GM12878 (cell line): ENCODE data around the gene DDR2. TPM values are rescaled to one million over a fixed set of nuclear protein-coding genes. Genes with fewer than 3 reads are reported as not detected.

ENCODE experiments used
- ATAC-seq: fragments of 200-7000 bp; cut with Tn5 transposase; 3 replicates; pipeline ENCODE4 v1.9.1; 2020; ENCODE audit warnings: mild to moderate bottlenecking, moderate library complexity
- BruUV-seq: library from RNA; stranded (reverse); fragments of 400-500 nt; replicated peaks from 2 replicates; lab custom pipeline; 2021; lab: Mats Ljungman, UMichigan
- CTCF ChIA-PET: fragments of 300-600 bp; sonication (Branson Sonifier 250); formaldehyde crosslinking; extraction: SDS; loops from one replicate; lab custom pipeline; 2021; ENCODE audit warnings: inconsistent platforms; lab: Yijun Ruan, JAX
- POLR2A ChIA-PET: fragments of 350-600 bp; formaldehyde crosslinking; extraction: SDS; loops from one replicate; lab custom pipeline; 2021; ENCODE audit warnings: inconsistent platforms; lab: Charles Lee
- RAD21 ChIA-PET: fragments of 300-600 bp; sonication (Branson Sonifier 250); formaldehyde crosslinking; loops from one replicate; lab custom pipeline; 2023; ENCODE audit warnings: antibody characterized with exemption; ENCODE audit not compliant: unreplicated experiment; lab: Charles Lee
- SMC1A ChIA-PET: fragments of 300-600 bp; sonication (Branson Sonifier 250); formaldehyde crosslinking; loops from one replicate; lab custom pipeline; 2023; ENCODE audit not compliant: unreplicated experiment, uncharacterized antibody; lab: Charles Lee
- DNase-seq: peaks from one replicate; pipeline ENCODE4 v3.0.0-alpha.2; 2011; ENCODE audit warnings: low read depth, low spot score
- FAIRE-seq: peaks from 3 replicates; lab custom pipeline; 2011; peaks lifted over from hg19 to GRCh38; lab: Jason Lieb, UNC
- H2AFZ ChIP-seq: 2 replicates; pipeline ENCODE4 v1.6.0; 2011; ENCODE audit warnings: low read depth, low read length, control low read depth; ENCODE audit not compliant: control insufficient read depth
- H3K27ac ChIP-seq: 2 replicates; pipeline ENCODE4 v1.5.1; 2011; ENCODE audit warnings: control low read depth; ENCODE audit not compliant: control insufficient read depth, insufficient read depth
- H3K27me3 ChIP-seq, 2 experiments: replicated peaks in 1 of 2; 2 replicates each; pipeline versions ENCODE4 v1.6.0 to v1.6.1; 2011; ENCODE audit warnings: low read length in 1 of 2; ENCODE audit not compliant: control insufficient read depth in 2 of 2, insufficient read depth in 2 of 2
- H3K36me3 ChIP-seq, 2 experiments: 2 replicates each; pipeline ENCODE4 v1.5.1; 2011; ENCODE audit warnings: low read length in 1 of 2; ENCODE audit not compliant: control insufficient read depth in 2 of 2, insufficient read depth in 2 of 2
- H3K4me1 ChIP-seq: 2 replicates; pipeline ENCODE4 v1.6.1; 2011; ENCODE audit warnings: mild to moderate bottlenecking, low read length, moderate library complexity, mixed read lengths; ENCODE audit not compliant: control insufficient read depth, insufficient read depth
- H3K4me2 ChIP-seq: 2 replicates; pipeline ENCODE4 v1.6.0; 2011; ENCODE audit warnings: control low read depth; ENCODE audit not compliant: control insufficient read depth, insufficient read depth
- H3K4me3 ChIP-seq: fragments of 200-600 bp; sonication (generic); 2 replicates; pipeline ENCODE4 v1.5.1; 2016
- H3K79me2 ChIP-seq: 2 replicates; pipeline ENCODE4 v1.6.0; 2011; ENCODE audit warnings: low read length; ENCODE audit not compliant: control insufficient read depth, insufficient read depth
- H3K9ac ChIP-seq: 2 replicates; pipeline ENCODE4 v1.8.0; 2011; ENCODE audit warnings: low read length, control low read depth, mixed read lengths; ENCODE audit not compliant: control insufficient read depth, insufficient read depth
- H3K9me3 ChIP-seq: replicated peaks from 3 replicates; pipeline ENCODE4 v1.5.1; 2011; ENCODE audit warnings: mild to moderate bottlenecking, low read length; ENCODE audit not compliant: control insufficient read depth, insufficient read depth
- H4K20me1 ChIP-seq: 2 replicates; pipeline ENCODE4 v1.6.0; 2011; ENCODE audit not compliant: control insufficient read depth, insufficient read depth
- CBFB ChIP-seq: IDR thresholded peaks from 2 replicates; pipeline ENCODE4 v1.6.1; 2016; ENCODE audit warnings: antibody characterized with exemption, low read depth
- CHD2 ChIP-seq: IDR thresholded peaks from 2 replicates; pipeline ENCODE4 v1.6.1; 2011; ENCODE audit warnings: low read depth, low read length, improper control_type of control experiment, borderline replicate concordance
- E4F1 ChIP-seq: fragments of 450-650 bp; IDR thresholded peaks from 2 replicates; pipeline ENCODE4 v1.6.1; 2018; ENCODE audit warnings: borderline replicate concordance, mild to moderate bottlenecking; ENCODE audit not compliant: partially characterized antibody
- HDGF ChIP-seq: fragments of 450-650 bp; IDR thresholded peaks from 2 replicates; pipeline ENCODE4 v1.6.1; 2016; ENCODE audit warnings: antibody characterized with exemption
- IRF5 ChIP-seq: fragments of 450-650 bp; IDR thresholded peaks from 2 replicates; pipeline ENCODE4 v1.6.1; 2017; ENCODE audit warnings: borderline replicate concordance
- MEF2B ChIP-seq: fragments of 450-650 bp; IDR thresholded peaks from 2 replicates; pipeline ENCODE4 v1.6.1; 2018; ENCODE audit warnings: mild to moderate bottlenecking, moderate library complexity; ENCODE audit not compliant: partially characterized antibody, poor library complexity, severe bottlenecking
- NFYA ChIP-seq: IDR thresholded peaks from 2 replicates; pipeline ENCODE4 v1.6.1; 2011; ENCODE audit warnings: low read depth, mild to moderate bottlenecking, low read length, improper control_type of control experiment, borderline replicate concordance
- PAX8 ChIP-seq: fragments of 450-650 bp; IDR thresholded peaks from 2 replicates; pipeline ENCODE4 v1.6.1; 2017; ENCODE audit warnings: mild to moderate bottlenecking, moderate library complexity
- RELB ChIP-seq: fragments of 450-650 bp; IDR thresholded peaks from 2 replicates; pipeline ENCODE4 v1.6.1; 2017; ENCODE audit warnings: low read depth, mild to moderate bottlenecking, moderate library complexity
- TARDBP ChIP-seq: IDR thresholded peaks from 2 replicates; pipeline ENCODE4 v1.6.1; 2016; ENCODE audit warnings: borderline replicate concordance
- ZBTB11 ChIP-seq: fragments of 450-650 bp; formaldehyde crosslinking; IDR thresholded peaks from 2 replicates; pipeline ENCODE4 v1.5.0; 2022; ENCODE audit warnings: mild to moderate bottlenecking, missing genetic modification characterization
- ZBTB33 ChIP-seq: fragments of 450-650 bp; IDR thresholded peaks from 2 replicates; pipeline ENCODE4 v1.6.1; 2017; ENCODE audit warnings: mild to moderate bottlenecking
- ZNF217 ChIP-seq: fragments of 450-650 bp; IDR thresholded peaks from 2 replicates; pipeline ENCODE4 v1.6.1; 2017; ENCODE audit warnings: antibody characterized with exemption, mild to moderate bottlenecking
- WGBS: methylation state at CpG from one replicate; pipeline ENCODE4 v1.1.6; 2016; ENCODE audit warnings: low lambda C conversion rate; ENCODE audit not compliant: insufficient replicate concordance, insufficient coverage; ENCODE audit errors: missing lambda C conversion rate; 5-methylcytosine and 5-hydroxymethylcytosine counted together
- in situ Hi-C: fragments of 300-500 bp; cut with MboI; formaldehyde crosslinking; loops from 9 replicates; pipeline ENCODE4 v1.14.3; 2018; ENCODE audit warnings: mixed read lengths
- intact Hi-C: fragments of 100-400 bp; cut with micrococcal nuclease; formaldehyde crosslinking; loops from one replicate; pipeline ENCODE4 v1.14.2; 2022; ENCODE audit not compliant: unreplicated experiment
- polyA plus RNA-seq, 11 experiments: library from polyadenylated mRNA; depleted of rRNA in 4 of 11; unstranded in 6 of 11; stranded (reverse) in 5 of 11; fragments of >200 nt; fragmentation: Nextera tagmentation in 4 of 11; fragmentation: Illumina TruSeq in 1 of 11; extraction: Ambion mirVana in 4 of 11; extraction: Trizol in 1 of 11; gene quantifications; 1 replicate in 1 of 11; 2 replicates in 10 of 11; pipeline versions ENCODE4 v1.2.1 to v1.2.3, GENCODE V29; 2011 to 2016; ENCODE audit warnings: inconsistent platforms in 2 of 11, missing spikeins in 2 of 11, low read depth in 1 of 11
- total RNA-seq, 4 experiments: library from RNA; depleted of rRNA in 3 of 4; stranded (reverse); fragments of >200 nt in 3 of 4; fragmentation: Illumina TruSeq in 1 of 4; extraction: Trizol in 1 of 4; gene quantifications; 2 replicates each; pipeline versions ENCODE4 v1.2.1 to v1.2.3, GENCODE V29; 2013 to 2021

Gene DDR2
- total and polyA plus RNA-seq, 10 of the 15 experiments (the other 5 are each of a cell fraction or from before 2014, with no cell fraction given): 1.9 to 8.8 (median 5.5) TPM

- RAD21 ChIA-PET: interaction anchor here (0.9 to 1.8 kb wide), 6 partner anchors 9 to 69 kb away, joined by 3 to 7 read pairs (median 4); no protein-coding TSS in a partner anchor
- Histone ChIP-seq H3K79me2 (peaks cover 2% of the 10 kb centered on the region; the same call in 1 of the 2 replicates), H3K9me3 (no peaks in the 10 kb centered on the region), H3K27ac (no peak overlapping the region), H3K4me2 (no peak overlapping the region), H3K36me3 (no peaks in the 10 kb centered on the region), H4K20me1 (no peaks in the 10 kb centered on the region), H3K27me3 (no peaks in the 10 kb centered on the region), H2AFZ (no peak overlapping the region), H3K4me3 (no peak overlapping the region), H3K9ac (no peak overlapping the region), H3K4me1 (peaks cover 33% of the 10 kb centered on the region)
- no peak for DNase-seq
- SMC1A ChIA-PET: interaction anchor here (0.6 to 9.1 kb wide), 6 partner anchors 13 to 66 kb away, joined by 3 to 80 read pairs (median 4); no protein-coding TSS in a partner anchor
- POLR2A ChIA-PET: interaction anchor here (0.9 to 1.0 kb wide), 2 partner anchors 30 to 137 kb away, joined by 3 read pairs; no protein-coding TSS in a partner anchor
- WGBS: 88% methylated on average over 4 of the region's 4 CpGs
- in situ Hi-C loops: no loop called here
- ATAC-seq: no peak
- CTCF ChIA-PET: interaction anchor here (1.4 to 1.9 kb wide), 3 partner anchors 22 to 124 kb away, joined by 3 to 6 read pairs (median 5); no protein-coding TSS in a partner anchor
- BruUV-seq: no TSS peak
- FAIRE-seq: no peak
- intact Hi-C loops: no loop called here
- TF ChIP-seq PAX8: no peak
- TF ChIP-seq ZBTB33: no peak
- no peak for TF ChIP-seq HDGF
- no peak for TF ChIP-seq ZNF217
- no peak for TF ChIP-seq E4F1
- no peak for TF ChIP-seq CBFB
- TF ChIP-seq RELB: no peak
- TF ChIP-seq NFYA: no peak
- no peak for TF ChIP-seq MEF2B
- TF ChIP-seq ZBTB11 (CRISPR knock-in tag): no peak
- no peak for TF ChIP-seq TARDBP
- TF ChIP-seq IRF5: no peak
- TF ChIP-seq CHD2: no peak
These were observed 3.2 kb downstream of the DDR2 start for GRCh38 chr1:162635418-162635817.
